ENCODE data around the gene APRT. TPM values are rescaled to one million over a fixed set of nuclear protein-coding genes. Genes with fewer than 3 reads are reported as not detected.

The APRT gene
- total RNA-seq, 1 experiment from 2014 or later, result 350 TPM

GRCh38 chr16:88764913-88765349, 46.8 kb downstream of the APRT start:
- H4K20me1 ChIP-seq (ENCODE audit: low read length), result peaks cover 8% of the 10 kb centered on the region; the same call in 1 of the 2 replicates
- DNase-seq (peak; percentile 83), ATAC-seq (peak; percentile 73)
- intact Hi-C loops (cut with micrococcal nuclease), result no loop called here
- H3K4me2 ChIP-seq (ENCODE audit: low read length), result peak overlapping the region; percentile 16
- H3K79me2 ChIP-seq (ENCODE audit: low read length), result peaks cover 98% of the 10 kb centered on the region
- no peak overlapping the region; the same call in 1 of the 2 replicates for H3K27ac ChIP-seq (ENCODE audit: low read length)
- no peaks in the 10 kb centered on the region for H3K9me3 ChIP-seq (ENCODE audit: low read length)
- H3K36me3 ChIP-seq (ENCODE audit: low read depth, low read length), result no peaks in the 10 kb centered on the region
- CTCF ChIA-PET, result interaction anchor here (0.6 to 0.7 kb wide), 2 partner anchors 21 to 83 kb away, joined by 3 read pairs; no protein-coding TSS in a partner anchor
- POLR2A ChIA-PET (ENCODE audit: unreplicated experiment), result no interaction called here
- H3F3A ChIP-seq (ENCODE audit: low read length, unreplicated experiment), result no peaks in the 10 kb centered on the region
- no peak overlapping the region for H3K9ac ChIP-seq (ENCODE audit: low read length)
- H3K4me1 ChIP-seq (ENCODE audit: insufficient read depth, low read length), result peaks cover 37% of the 10 kb centered on the region
- H3K9me2 ChIP-seq (replicated peaks; ENCODE audit: low read length), result no peaks in the 10 kb centered on the region
- TF ChIP-seq EZH2 (IDR thresholded peaks at IDR 0.05; ENCODE audit: low read length, unreplicated experiment), result no peak
- no TSS peak for BruUV-seq (replicated peaks)
- H3K27me3 ChIP-seq (ENCODE audit: low read length), result no peaks in the 10 kb centered on the region
- H3K4me3 ChIP-seq (ENCODE audit: low read length), result no peak overlapping the region
- H2AFZ ChIP-seq (ENCODE audit: low read length), result no peak overlapping the region

GRCh38 chr16:88764080-88764479, 47.6 kb downstream of the APRT start:
- DNase-seq, result no peak
- ChIA-PET CTCF (no interaction called here), POLR2A (ENCODE audit: unreplicated experiment) (no interaction called here)
- Histone ChIP-seq H3K9me2 (replicated peaks; ENCODE audit: low read length) (no peaks in the 10 kb centered on the region), H3F3A (ENCODE audit: low read length, unreplicated experiment) (no peaks in the 10 kb centered on the region), H3K4me3 (ENCODE audit: low read length) (no peak overlapping the region), H2AFZ (ENCODE audit: low read length) (no peak overlapping the region), H3K4me2 (ENCODE audit: low read length) (no peak overlapping the region), H3K36me3 (ENCODE audit: low read depth, low read length) (no peaks in the 10 kb centered on the region), H3K27ac (ENCODE audit: low read length) (no peak overlapping the region), H3K4me1 (ENCODE audit: insufficient read depth, low read length) (peaks cover 29% of the 10 kb centered on the region), H3K9ac (ENCODE audit: low read length) (no peak overlapping the region), H3K9me3 (ENCODE audit: low read length) (no peaks in the 10 kb centered on the region), H3K27me3 (ENCODE audit: low read length) (no peaks in the 10 kb centered on the region), H3K79me2 (ENCODE audit: low read length) (peaks cover 98% of the 10 kb centered on the region), H4K20me1 (ENCODE audit: low read length) (peaks cover 4% of the 10 kb centered on the region; the same call in 1 of the 2 replicates)
- intact Hi-C loops (cut with micrococcal nuclease), result no loop called here
- no peak for ATAC-seq
- no peak for TF ChIP-seq CTCF (conservative IDR thresholded peaks at IDR 0.05; ENCODE audit: low read depth, low read length)
- TF ChIP-seq EZH2phosphoT487 (IDR thresholded peaks at IDR 0.05; ENCODE audit: borderline replicate concordance, low read length), result no peak
- no peak for TF ChIP-seq EZH2 (IDR thresholded peaks at IDR 0.05; ENCODE audit: low read length, unreplicated experiment)
- BruUV-seq (replicated peaks), result no TSS peak

- no peak overlapping the region for H3K4me3 ChIP-seq (ENCODE audit: low read length)
- POLR2A ChIA-PET (ENCODE audit: unreplicated experiment), result no interaction called here
- DNase-seq, result no peak
- no peaks in the 10 kb centered on the region for H3F3A ChIP-seq (ENCODE audit: low read length, unreplicated experiment)
- H3K27ac ChIP-seq (ENCODE audit: low read length), result no peak overlapping the region
- H3K36me3 ChIP-seq (ENCODE audit: low read depth, low read length), result no peaks in the 10 kb centered on the region
- no peak overlapping the region for H3K9ac ChIP-seq (ENCODE audit: low read length)
- H3K27me3 ChIP-seq (ENCODE audit: low read length), result no peaks in the 10 kb centered on the region
- BruUV-seq (replicated peaks), result no TSS peak
- H3K4me1 ChIP-seq (ENCODE audit: insufficient read depth, low read length), result peaks cover 33% of the 10 kb centered on the region
- no peak overlapping the region for H2AFZ ChIP-seq (ENCODE audit: low read length)
- no peak overlapping the region for H3K4me2 ChIP-seq (ENCODE audit: low read length)
- ATAC-seq, result no peak
- H3K9me3 ChIP-seq (ENCODE audit: low read length), result no peaks in the 10 kb centered on the region
- H3K9me2 ChIP-seq (replicated peaks; ENCODE audit: low read length), result no peaks in the 10 kb centered on the region
- peaks cover 98% of the 10 kb centered on the region for H3K79me2 ChIP-seq (ENCODE audit: low read length)
- intact Hi-C loops (cut with micrococcal nuclease), result no loop called here
- CTCF ChIA-PET, result interaction anchor here (0.8 kb wide), 1 partner anchor 26 kb away, joined by 4 read pairs; no protein-coding TSS in a partner anchor
- no peak for TF ChIP-seq EZH2 (IDR thresholded peaks at IDR 0.05; ENCODE audit: low read length, unreplicated experiment)
- no peak for TF ChIP-seq EZH2phosphoT487 (IDR thresholded peaks at IDR 0.05; ENCODE audit: borderline replicate concordance, low read length)
- no peak for TF ChIP-seq CTCF (conservative IDR thresholded peaks at IDR 0.05; ENCODE audit: low read depth, low read length)
- H4K20me1 ChIP-seq (ENCODE audit: low read length), result peaks cover 9% of the 10 kb centered on the region; the same call in 1 of the 2 replicates
These were observed 48.1 kb downstream of the APRT start for GRCh38 chr16:88763502-88764053.
